WTC11 (cell line): ENCODE results near the gene ENTPD8.
"Not testable (repeated sequence)": the region's sequence is repeated elsewhere in the genome, so short reads cannot be mapped to it uniquely, and the experiment has no call there.

Source experiments
- KAT7 ChIP-seq: sonication (generic); formaldehyde crosslinking; IDR thresholded peaks from 2 replicates; pipeline ENCODE4 v1.8.1; 2023; ENCODE audit warnings: missing genetic modification reagents, mild to moderate bottlenecking, borderline replicate concordance
- OVOL2 ChIP-seq: fragments of 250-450 bp; sonication (Bioruptor Pico); IDR thresholded peaks from 2 replicates; pipeline ENCODE4 v1.9.0; 2021; ENCODE audit warnings: mild to moderate bottlenecking, borderline replicate concordance
- ZBTB21 ChIP-seq: sonication (generic); formaldehyde crosslinking; IDR thresholded peaks from 2 replicates; pipeline ENCODE4 v1.8.1; 2023; ENCODE audit warnings: mild to moderate bottlenecking, missing genetic modification reagents, borderline replicate concordance
- ZNF423 ChIP-seq: fragments of 250-450 bp; sonication (Bioruptor Pico); IDR thresholded peaks from 2 replicates; pipeline ENCODE4 v2.1.2; 2022; ENCODE audit warnings: mild to moderate bottlenecking, moderate library complexity
- TF ChIP-seq, protein P1 (sequence below): sonication (generic); formaldehyde crosslinking; IDR thresholded peaks from 2 replicates; pipeline ENCODE4 v1.8.0; 2023; ENCODE audit warnings: missing genetic modification reagents, mild to moderate bottlenecking, borderline replicate concordance
- TF ChIP-seq, protein P2 (sequence below): sonication (generic); formaldehyde crosslinking; IDR thresholded peaks from 2 replicates; pipeline ENCODE4 v1.8.1; 2023; ENCODE audit warnings: mild to moderate bottlenecking, missing genetic modification reagents, moderate library complexity

DNA sequence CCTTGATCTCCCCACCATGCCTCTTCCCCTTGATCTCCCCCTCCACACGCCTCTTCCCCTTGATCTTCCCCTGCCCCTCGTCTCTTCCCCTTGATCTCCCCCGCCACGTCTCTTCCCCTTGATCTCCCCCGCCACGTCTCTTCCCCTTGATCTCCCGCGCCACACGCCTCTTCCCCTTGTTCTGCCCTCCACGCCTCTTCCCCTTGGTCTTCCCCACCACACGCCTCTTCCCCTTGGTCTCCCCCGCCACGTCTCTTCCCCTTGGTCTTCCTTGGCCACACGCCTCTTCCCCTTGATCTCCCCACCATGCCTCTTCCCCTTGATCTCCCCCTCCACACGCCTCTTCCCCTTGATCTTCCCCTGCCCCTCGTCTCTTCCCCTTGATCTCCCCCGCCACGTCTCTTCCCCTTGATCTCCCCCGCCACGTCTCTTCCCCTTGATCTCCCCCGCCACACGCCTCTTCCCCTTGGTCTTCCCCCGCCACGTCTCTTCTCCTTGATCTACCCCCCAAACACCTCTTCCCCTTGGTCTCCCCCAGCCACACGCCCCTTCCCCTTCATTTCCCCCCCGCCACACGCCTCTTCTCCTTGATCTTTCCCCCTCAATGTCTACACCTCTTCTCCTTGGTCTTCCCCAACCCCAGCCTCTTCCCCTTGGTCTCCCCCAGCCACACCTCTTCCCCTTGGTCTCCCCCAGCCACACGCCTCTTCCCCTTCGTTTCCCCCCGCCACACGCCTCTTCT lies 10.3 kb upstream of the ENTPD8 start:
- not testable (repeated sequence) for TF ChIP-seq ZNF423, KAT7, ZBTB21, OVOL2 (CRISPR knock-in tag)
- TF ChIP-seq, protein P1, sequence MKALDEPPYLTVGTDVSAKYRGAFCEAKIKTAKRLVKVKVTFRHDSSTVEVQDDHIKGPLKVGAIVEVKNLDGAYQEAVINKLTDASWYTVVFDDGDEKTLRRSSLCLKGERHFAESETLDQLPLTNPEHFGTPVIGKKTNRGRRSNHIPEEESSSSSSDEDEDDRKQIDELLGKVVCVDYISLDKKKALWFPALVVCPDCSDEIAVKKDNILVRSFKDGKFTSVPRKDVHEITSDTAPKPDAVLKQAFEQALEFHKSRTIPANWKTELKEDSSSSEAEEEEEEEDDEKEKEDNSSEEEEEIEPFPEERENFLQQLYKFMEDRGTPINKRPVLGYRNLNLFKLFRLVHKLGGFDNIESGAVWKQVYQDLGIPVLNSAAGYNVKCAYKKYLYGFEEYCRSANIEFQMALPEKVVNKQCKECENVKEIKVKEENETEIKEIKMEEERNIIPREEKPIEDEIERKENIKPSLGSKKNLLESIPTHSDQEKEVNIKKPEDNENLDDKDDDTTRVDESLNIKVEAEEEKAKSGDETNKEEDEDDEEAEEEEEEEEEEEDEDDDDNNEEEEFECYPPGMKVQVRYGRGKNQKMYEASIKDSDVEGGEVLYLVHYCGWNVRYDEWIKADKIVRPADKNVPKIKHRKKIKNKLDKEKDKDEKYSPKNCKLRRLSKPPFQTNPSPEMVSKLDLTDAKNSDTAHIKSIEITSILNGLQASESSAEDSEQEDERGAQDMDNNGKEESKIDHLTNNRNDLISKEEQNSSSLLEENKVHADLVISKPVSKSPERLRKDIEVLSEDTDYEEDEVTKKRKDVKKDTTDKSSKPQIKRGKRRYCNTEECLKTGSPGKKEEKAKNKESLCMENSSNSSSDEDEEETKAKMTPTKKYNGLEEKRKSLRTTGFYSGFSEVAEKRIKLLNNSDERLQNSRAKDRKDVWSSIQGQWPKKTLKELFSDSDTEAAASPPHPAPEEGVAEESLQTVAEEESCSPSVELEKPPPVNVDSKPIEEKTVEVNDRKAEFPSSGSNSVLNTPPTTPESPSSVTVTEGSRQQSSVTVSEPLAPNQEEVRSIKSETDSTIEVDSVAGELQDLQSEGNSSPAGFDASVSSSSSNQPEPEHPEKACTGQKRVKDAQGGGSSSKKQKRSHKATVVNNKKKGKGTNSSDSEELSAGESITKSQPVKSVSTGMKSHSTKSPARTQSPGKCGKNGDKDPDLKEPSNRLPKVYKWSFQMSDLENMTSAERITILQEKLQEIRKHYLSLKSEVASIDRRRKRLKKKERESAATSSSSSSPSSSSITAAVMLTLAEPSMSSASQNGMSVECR (CRISPR knock-in tag): not testable (repeated sequence)
- TF ChIP-seq, protein P2, sequence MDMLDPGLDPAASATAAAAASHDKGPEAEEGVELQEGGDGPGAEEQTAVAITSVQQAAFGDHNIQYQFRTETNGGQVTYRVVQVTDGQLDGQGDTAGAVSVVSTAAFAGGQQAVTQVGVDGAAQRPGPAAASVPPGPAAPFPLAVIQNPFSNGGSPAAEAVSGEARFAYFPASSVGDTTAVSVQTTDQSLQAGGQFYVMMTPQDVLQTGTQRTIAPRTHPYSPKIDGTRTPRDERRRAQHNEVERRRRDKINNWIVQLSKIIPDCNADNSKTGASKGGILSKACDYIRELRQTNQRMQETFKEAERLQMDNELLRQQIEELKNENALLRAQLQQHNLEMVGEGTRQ (CRISPR knock-in tag): not testable (repeated sequence)
